PFSK-1 (cell line): ENCODE measurements around the gene FSCN2.

Source experiments
- POLR2AphosphoS5 ChIP-seq: IDR thresholded peaks from 2 replicates; pipeline ENCODE4 v1.6.1; 2012; ENCODE audit warnings: low read depth, mild to moderate bottlenecking, control low read depth, low read length, moderate library complexity
- SIN3A ChIP-seq: IDR thresholded peaks from 2 replicates; pipeline ENCODE4 v1.6.1; 2012; ENCODE audit warnings: mild to moderate bottlenecking, low read length, moderate library complexity, borderline replicate concordance; ENCODE audit not compliant: insufficient read depth
- TAF1 ChIP-seq: IDR thresholded peaks from 2 replicates; pipeline ENCODE4 v1.6.1; 2012; ENCODE audit warnings: low read length, control low read depth, borderline replicate concordance; ENCODE audit not compliant: insufficient read depth
- TF ChIP-seq, protein P1 (sequence below), 2 experiments: IDR thresholded peaks; 2 replicates each; pipeline versions ENCODE4 v1.6.1 to v1.8.0; 2011 to 2012; ENCODE audit warnings: low read depth in 2 of 2, low read length in 2 of 2, control low read depth in 1 of 2, inconsistent platforms in 1 of 2, mild to moderate bottlenecking in 1 of 2, moderate library complexity in 1 of 2; ENCODE audit not compliant: insufficient read depth in 1 of 2

GRCh38 chr17:81537343-81537855 is 9.2 kb downstream of the FSCN2 start:
- TF ChIP-seq, protein P1, sequence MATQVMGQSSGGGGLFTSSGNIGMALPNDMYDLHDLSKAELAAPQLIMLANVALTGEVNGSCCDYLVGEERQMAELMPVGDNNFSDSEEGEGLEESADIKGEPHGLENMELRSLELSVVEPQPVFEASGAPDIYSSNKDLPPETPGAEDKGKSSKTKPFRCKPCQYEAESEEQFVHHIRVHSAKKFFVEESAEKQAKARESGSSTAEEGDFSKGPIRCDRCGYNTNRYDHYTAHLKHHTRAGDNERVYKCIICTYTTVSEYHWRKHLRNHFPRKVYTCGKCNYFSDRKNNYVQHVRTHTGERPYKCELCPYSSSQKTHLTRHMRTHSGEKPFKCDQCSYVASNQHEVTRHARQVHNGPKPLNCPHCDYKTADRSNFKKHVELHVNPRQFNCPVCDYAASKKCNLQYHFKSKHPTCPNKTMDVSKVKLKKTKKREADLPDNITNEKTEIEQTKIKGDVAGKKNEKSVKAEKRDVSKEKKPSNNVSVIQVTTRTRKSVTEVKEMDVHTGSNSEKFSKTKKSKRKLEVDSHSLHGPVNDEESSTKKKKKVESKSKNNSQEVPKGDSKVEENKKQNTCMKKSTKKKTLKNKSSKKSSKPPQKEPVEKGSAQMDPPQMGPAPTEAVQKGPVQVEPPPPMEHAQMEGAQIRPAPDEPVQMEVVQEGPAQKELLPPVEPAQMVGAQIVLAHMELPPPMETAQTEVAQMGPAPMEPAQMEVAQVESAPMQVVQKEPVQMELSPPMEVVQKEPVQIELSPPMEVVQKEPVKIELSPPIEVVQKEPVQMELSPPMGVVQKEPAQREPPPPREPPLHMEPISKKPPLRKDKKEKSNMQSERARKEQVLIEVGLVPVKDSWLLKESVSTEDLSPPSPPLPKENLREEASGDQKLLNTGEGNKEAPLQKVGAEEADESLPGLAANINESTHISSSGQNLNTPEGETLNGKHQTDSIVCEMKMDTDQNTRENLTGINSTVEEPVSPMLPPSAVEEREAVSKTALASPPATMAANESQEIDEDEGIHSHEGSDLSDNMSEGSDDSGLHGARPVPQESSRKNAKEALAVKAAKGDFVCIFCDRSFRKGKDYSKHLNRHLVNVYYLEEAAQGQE (IDR thresholded peaks at IDR 0.05; ENCODE audit: insufficient read depth in 1 of 2, low read depth in 2 of 2, low read length in 2 of 2): no peak
- TF ChIP-seq POLR2AphosphoS5: no peak
- TF ChIP-seq TAF1: no peak
- no peak for TF ChIP-seq SIN3A
